ENCODE data around the gene DLGAP1.

DNA sequence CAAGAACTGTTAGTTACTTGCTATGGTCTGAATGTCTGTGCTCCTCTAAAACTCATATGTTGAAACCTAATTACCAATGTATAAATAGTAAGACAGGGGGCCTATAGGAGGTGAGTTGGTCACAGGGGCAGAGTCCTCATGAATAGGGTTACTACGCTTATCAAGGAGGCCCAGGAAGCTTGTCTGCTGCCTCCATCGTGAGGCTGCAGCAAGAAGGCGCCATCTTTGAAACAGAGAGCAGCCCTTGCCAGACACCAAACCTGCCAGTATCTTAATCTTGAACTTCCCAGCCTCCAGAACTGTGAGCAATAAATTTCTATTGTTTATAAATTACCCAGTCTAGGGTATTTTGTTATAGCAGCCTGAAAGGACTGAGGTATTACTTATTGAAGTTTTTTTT is 926.0 kb downstream of the DLGAP1 start:
- TF ChIP-seq POLR2A (IDR thresholded peaks at IDR 0.05), result no peak
- TF ChIP-seq POLR2AphosphoS5 (IDR thresholded peaks at IDR 0.05; ENCODE audit: insufficient read depth in 1 of 2, low read depth in 1 of 2), result no peak
- TF ChIP-seq, protein P1, sequence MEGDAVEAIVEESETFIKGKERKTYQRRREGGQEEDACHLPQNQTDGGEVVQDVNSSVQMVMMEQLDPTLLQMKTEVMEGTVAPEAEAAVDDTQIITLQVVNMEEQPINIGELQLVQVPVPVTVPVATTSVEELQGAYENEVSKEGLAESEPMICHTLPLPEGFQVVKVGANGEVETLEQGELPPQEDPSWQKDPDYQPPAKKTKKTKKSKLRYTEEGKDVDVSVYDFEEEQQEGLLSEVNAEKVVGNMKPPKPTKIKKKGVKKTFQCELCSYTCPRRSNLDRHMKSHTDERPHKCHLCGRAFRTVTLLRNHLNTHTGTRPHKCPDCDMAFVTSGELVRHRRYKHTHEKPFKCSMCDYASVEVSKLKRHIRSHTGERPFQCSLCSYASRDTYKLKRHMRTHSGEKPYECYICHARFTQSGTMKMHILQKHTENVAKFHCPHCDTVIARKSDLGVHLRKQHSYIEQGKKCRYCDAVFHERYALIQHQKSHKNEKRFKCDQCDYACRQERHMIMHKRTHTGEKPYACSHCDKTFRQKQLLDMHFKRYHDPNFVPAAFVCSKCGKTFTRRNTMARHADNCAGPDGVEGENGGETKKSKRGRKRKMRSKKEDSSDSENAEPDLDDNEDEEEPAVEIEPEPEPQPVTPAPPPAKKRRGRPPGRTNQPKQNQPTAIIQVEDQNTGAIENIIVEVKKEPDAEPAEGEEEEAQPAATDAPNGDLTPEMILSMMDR (IDR thresholded peaks at IDR 0.05), result no peak
